GM04504 (cell line): ENCODE measurements around the gene MPIG6B.

ENCODE experiments used
- DNase-seq: peaks from one replicate; pipeline ENCODE4 v3.0.0-alpha.2; 2012; ENCODE audit warnings: low read depth

MPIG6B gene

DNA sequence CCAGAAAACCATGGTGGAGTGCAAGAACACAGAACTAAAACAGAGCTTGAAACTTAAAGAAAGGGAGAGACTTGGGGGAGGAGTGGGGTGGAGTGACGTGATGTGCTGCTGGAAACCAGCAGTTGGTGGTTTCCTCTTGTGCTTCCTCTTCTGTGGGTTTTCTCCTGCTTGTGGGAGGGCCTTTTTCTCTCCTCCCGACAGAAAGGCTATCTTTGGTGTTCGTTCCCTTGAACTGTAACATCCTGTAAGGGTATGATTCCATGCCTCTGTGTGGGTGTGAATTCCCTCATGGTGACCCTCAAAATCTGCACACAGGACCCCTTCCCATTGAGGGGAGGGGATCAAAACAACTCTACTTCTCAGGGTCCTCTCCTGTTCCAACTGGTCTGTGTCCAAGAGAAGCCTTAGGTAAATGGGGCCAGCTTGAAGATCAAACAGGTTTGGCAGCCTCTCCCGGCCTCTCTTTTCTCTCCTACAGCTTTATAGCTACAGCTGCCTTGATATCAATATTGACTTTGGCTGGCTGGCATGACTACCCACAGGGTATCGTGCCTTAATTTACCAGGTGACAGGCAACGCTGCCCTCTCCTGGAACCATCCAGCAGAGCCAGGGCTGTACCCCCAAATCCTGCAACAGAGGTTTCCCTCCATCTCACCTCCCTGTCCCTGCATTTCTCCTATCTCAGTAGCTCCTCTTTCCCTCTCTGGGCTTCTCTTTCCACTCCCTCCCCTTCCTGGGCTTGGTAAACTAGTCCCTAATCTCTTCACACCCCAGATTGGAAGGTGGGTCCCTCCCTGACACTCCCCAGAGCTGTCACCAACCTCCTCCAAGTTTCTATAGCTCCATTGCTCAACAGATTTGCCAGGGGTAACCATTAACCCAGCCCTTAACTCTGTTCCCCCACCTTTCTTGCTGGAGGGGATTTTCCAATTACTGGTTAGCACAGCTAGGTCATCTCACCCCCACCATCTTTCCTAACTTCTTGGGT lies 15.1 kb downstream of the MPIG6B start:
- peak; percentile 62 for DNase-seq

GRCh38 chr6:31739639-31740396 lies 16.6 kb downstream of the MPIG6B start, which contains the start of gene MSH5:
Gene MSH5, plus strand, starts transcription at chr6:31740005. Its CDS starts 462 bp downstream, at chr6:31740467.
- DNase-seq = peak; percentile 99

DNA sequence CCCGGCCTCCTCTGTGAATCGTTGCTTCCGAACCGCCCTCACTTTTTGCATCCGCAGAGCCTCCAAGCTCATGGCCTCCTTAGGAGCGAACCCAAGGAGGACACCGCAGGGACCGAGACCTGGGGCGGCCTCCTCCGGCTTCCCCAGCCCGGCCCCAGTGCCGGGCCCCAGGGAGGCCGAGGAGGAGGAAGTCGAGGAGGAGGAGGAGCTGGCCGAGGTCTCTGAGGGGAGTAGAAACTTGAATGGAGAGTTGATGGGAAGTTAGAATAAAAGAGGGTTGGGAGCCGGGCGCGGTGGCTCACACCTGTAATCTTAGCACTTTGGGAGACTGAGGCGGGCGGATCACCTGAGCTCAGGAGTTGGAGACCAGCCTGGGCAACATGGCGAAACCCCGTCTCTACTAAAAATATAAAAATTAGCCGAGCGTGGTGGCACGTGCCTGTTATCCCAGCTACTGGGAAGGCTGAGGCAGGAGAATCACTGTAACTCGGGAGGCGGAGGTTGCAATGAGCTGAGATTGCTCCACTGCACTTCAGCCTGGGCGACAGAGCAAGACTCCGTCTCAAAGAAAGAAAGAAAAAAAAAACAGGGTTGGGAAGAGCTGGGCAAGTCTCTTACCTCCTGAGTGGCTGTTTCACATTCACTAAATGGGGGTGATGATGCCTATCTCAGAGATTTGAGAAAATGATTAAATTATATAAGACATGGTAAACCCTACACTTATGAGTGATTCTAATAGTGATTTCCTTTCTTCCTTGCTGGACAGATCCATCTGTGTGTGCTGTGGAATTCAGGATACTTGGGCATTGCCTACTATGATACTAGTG lies 17.4 kb downstream of the MPIG6B start:
- no peak for DNase-seq

GRCh38 chr6:31741815-31742214 lies 18.6 kb downstream of the MPIG6B start:
- DNase-seq = no peak

GRCh38 chr6:31742894-31743293 lies 19.7 kb downstream of the MPIG6B start:
- DNase-seq = no peak

GRCh38 chr6:31744422-31744821 lies 21.2 kb downstream of the MPIG6B start:
- DNase-seq = no peak

- DNase-seq = no peak
Measured at GRCh38 chr6:31749301-31750036, 26.3 kb downstream of the MPIG6B start.

- DNase-seq = no peak
Measured at GRCh38 chr6:31750411-31751022, 27.3 kb downstream of the MPIG6B start.

GRCh38 chr6:31752739-31753319 lies 29.7 kb downstream of the MPIG6B start:
- peak; percentile 47 for DNase-seq

DNA sequence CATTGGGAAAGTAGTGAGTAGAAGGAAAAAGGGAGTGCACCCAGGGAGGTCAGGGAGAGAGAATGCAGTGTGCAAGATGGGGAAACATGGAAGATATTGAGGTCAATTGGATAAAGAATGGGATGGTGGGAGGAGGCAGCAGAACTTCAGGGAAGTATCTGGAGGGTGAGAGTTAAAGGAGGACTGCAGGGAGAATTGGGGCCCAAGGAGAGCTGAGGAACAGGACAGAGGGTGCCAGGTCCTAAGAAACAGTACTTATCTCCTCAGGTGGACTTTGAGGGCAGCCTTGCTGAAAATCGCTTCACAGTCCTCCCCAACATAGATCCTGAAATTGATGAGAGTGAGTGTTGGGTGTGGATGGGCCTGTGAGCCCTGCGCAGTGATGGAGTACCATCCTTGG lies 35.1 kb downstream of the MPIG6B start:
- no peak for DNase-seq

- DNase-seq = no peak
Measured at GRCh38 chr6:31760790-31761189, 37.6 kb downstream of the MPIG6B start.

- DNase-seq = no peak
Measured at GRCh38 chr6:31761343-31761742, 38.2 kb downstream of the MPIG6B start.

DNA sequence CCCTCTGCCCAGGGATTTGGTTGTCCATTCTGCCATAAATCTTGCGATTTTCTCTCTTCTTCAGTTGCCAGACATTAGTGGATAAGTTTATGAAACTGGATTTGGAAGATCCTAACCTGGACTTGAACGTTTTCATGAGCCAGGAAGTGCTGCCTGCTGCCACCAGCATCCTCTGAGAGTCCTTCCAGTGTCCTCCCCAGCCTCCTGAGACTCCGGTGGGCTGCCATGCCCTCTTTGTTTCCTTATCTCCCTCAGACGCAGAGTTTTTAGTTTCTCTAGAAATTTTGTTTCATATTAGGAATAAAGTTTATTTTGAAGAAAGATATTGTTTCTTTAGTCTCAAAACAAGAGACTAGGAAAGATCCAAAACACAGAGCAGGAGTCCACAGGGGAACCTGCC lies 39.2 kb downstream of the MPIG6B start, which contains the start of gene SAPCD1:
TSS of gene SAPCD1 (plus strand) at position 301 of the 400 bp plus-strand sequence. CDS start 399 bp downstream, outside the sequence.
- no peak for DNase-seq

- DNase-seq = no peak
Measured at GRCh38 chr6:31762878-31763618, 39.9 kb downstream of the MPIG6B start.

GRCh38 chr6:31763619-31763940 lies 40.4 kb downstream of the MPIG6B start:
- DNase-seq = peak; percentile 56

DNA sequence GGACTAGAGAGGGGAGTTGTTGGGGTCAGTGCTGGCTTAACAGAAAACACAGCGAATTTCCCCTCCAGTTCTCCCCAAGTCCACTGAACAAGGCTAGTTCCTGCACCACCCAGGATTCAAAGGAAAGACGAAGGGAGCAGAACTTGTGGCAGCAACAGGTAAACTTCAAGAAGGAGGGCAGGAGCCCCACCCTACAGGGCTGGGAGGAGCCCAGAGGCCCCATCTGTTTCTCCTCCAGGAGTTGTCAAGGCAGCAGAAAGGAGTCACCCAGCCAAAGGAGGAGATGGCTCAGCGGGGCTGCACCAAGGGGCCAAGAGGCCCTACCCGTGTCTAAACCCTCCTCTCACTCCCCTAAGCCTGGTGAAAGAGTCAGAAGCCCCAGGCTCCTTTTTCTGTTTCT lies 41.0 kb downstream of the MPIG6B start:
- no peak for DNase-seq

DNA sequence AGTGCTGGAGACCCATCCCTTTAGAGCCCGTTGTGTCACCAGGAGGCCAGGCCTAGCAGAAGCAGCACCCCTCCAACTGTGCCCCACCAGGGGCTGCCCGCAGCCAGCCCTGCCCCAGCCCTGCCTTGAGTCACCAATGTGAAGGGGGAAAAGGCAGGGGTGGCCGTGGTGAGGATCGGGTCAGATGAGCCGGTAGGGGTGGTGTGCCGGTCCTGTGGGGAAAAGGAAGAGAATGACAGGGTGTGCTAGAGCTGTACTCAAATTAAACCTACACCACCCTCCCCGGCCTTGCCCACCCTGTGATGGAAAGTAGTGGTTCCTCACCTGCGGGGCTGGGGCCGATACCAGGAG lies 42.4 kb downstream of the MPIG6B start:
- DNase-seq = no peak

DNA sequence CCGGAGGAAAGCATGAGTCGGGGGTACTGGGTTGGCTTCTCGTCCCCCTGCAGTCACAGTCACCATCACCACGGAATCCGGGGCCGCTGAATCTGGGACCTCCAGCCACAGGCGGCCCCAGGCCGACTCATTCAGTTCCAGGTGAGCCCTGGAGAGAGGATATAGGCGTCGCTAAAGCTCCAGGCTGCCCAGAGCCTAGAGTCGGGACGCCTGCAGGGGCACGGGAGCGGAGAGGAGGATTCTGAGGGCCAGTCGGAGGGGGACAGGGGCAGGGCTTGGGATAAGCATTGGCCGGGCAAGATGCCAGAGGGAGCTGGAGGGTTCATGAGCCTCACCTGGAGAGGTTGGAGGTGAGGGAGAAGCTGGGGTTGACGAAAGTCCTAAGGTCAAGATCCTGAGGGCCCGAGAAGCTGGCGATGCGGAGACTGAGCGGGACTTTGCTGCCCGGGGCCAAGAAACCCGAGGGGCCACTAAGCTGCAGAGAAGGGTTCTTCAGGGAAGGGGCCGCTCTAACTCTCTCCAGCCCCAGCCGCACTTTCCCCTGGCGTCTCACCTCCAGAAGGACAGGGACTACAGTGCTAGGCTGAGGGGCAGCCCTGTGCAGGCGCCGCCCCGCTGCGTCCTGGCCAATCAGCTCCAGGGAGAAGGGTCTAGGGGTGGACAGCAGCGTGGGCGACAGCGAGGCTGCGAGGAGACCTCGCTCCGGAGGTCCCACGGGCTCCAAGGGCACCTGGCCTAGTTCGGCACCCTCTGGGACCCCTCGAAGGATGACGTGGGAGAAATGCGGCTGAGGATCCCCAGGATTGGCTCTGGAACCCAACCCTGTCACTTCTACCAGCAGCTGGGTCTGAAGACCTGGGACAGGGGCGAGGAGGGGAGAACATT lies 43.0 kb downstream of the MPIG6B start:
- DNase-seq = no peak

DNA sequence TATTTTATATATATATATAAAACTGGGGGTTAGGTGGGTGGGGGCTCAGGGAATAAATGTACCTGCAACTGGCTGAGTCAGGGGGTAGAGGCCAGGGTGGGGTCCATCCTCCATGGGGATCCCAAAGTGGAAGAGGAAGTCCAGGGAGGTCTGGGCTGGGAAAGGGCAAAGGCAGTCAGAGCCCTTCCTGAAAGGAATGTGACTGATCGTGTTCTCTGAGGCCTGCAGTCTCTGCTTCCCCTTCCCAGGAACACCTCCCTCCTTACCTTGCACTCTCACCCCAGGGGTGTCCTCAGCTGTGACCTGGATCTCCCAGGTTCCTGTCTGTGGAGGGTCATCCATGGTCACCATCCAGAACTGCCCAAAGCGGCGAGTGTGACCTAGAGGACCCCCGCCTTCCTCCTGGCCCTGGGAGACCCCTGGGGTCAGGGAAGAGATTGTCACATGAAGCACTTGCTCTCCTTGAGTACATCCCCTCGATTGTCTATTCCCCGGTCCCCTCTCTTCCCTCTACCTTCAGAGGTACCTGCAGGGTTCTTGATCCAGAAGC lies 44.0 kb downstream of the MPIG6B start:
- no peak for DNase-seq
